ENCODE measurements around the gene LARGE1.

LARGE1 gene

GRCh38 chr22:33883961-33884808, 36.1 kb downstream of the LARGE1 start:
- Mint-ChIP-seq H3K4me3 (no peak overlapping the region), H3K36me3 (ENCODE audit: low read depth) (no peaks in the 10 kb centered on the region), H3K4me1 (ENCODE audit: low read depth) (no peaks in the 10 kb centered on the region), H3K9me3 (peaks cover 4% of the 10 kb centered on the region), H3K27me3 (no peaks in the 10 kb centered on the region), H3K27ac (no peak overlapping the region)

- no peak overlapping the region for H3K4me3 Mint-ChIP-seq
- H3K36me3 Mint-ChIP-seq (ENCODE audit: low read depth), result no peaks in the 10 kb centered on the region
- peaks cover 4% of the 10 kb centered on the region for H3K9me3 Mint-ChIP-seq
Measured at GRCh38 chr22:33883561-33883960, 36.7 kb downstream of the LARGE1 start.

GRCh38 chr22:33882991-33883390, 37.3 kb downstream of the LARGE1 start:
- Mint-ChIP-seq H3K27ac (no peak overlapping the region), H3K4me1 (ENCODE audit: low read depth) (no peaks in the 10 kb centered on the region), H3K27me3 (no peaks in the 10 kb centered on the region), H3K9me3 (no peaks in the 10 kb centered on the region), H3K36me3 (ENCODE audit: low read depth) (no peaks in the 10 kb centered on the region), H3K4me3 (no peak overlapping the region)

More at GRCh38 chr22:33883561-33883960, 36.7 kb downstream of the LARGE1 start:
- Mint-ChIP-seq H3K27ac (no peak overlapping the region), H3K27me3 (no peaks in the 10 kb centered on the region), H3K4me1 (ENCODE audit: low read depth) (no peaks in the 10 kb centered on the region)

GRCh38 chr22:33880986-33881385, 39.3 kb downstream of the LARGE1 start:
- no peak overlapping the region for H3K4me3 Mint-ChIP-seq
- no peaks in the 10 kb centered on the region for H3K36me3 Mint-ChIP-seq (ENCODE audit: low read depth)
- no peak overlapping the region for H3K27ac Mint-ChIP-seq
- no peaks in the 10 kb centered on the region for H3K4me1 Mint-ChIP-seq (ENCODE audit: low read depth)
- no peaks in the 10 kb centered on the region for H3K27me3 Mint-ChIP-seq
- H3K9me3 Mint-ChIP-seq, result no peaks in the 10 kb centered on the region

GRCh38 chr22:33879796-33880195, 40.5 kb downstream of the LARGE1 start:
- Mint-ChIP-seq H3K27me3 (no peaks in the 10 kb centered on the region), H3K36me3 (ENCODE audit: low read depth) (no peaks in the 10 kb centered on the region), H3K9me3 (no peaks in the 10 kb centered on the region), H3K4me1 (ENCODE audit: low read depth) (no peaks in the 10 kb centered on the region), H3K27ac (no peak overlapping the region), H3K4me3 (no peak overlapping the region)

- H3K27ac Mint-ChIP-seq, result no peak overlapping the region
- no peak overlapping the region for H3K4me3 Mint-ChIP-seq
- no peaks in the 10 kb centered on the region for H3K9me3 Mint-ChIP-seq
- H3K36me3 Mint-ChIP-seq (ENCODE audit: low read depth), result no peaks in the 10 kb centered on the region
- H3K27me3 Mint-ChIP-seq, result no peaks in the 10 kb centered on the region
- no peaks in the 10 kb centered on the region for H3K4me1 Mint-ChIP-seq (ENCODE audit: low read depth)
Measured at GRCh38 chr22:33875316-33875715, 45.0 kb downstream of the LARGE1 start.

GRCh38 chr22:33874206-33874605, 46.1 kb downstream of the LARGE1 start:
- no peaks in the 10 kb centered on the region for H3K36me3 Mint-ChIP-seq (ENCODE audit: low read depth)
- no peaks in the 10 kb centered on the region for H3K4me1 Mint-ChIP-seq (ENCODE audit: low read depth)
- H3K4me3 Mint-ChIP-seq, result no peak overlapping the region
- no peaks in the 10 kb centered on the region for H3K27me3 Mint-ChIP-seq
- no peak overlapping the region for H3K27ac Mint-ChIP-seq
- no peaks in the 10 kb centered on the region for H3K9me3 Mint-ChIP-seq

GRCh38 chr22:33873666-33874065, 46.6 kb downstream of the LARGE1 start:
- H3K36me3 Mint-ChIP-seq (ENCODE audit: low read depth), result no peaks in the 10 kb centered on the region
- H3K27me3 Mint-ChIP-seq, result no peaks in the 10 kb centered on the region
- H3K4me3 Mint-ChIP-seq, result no peak overlapping the region
- H3K9me3 Mint-ChIP-seq, result no peaks in the 10 kb centered on the region
- no peak overlapping the region for H3K27ac Mint-ChIP-seq
- H3K4me1 Mint-ChIP-seq (ENCODE audit: low read depth), result no peaks in the 10 kb centered on the region

- no peak overlapping the region for H3K27ac Mint-ChIP-seq
- no peaks in the 10 kb centered on the region for H3K27me3 Mint-ChIP-seq
- no peaks in the 10 kb centered on the region for H3K4me1 Mint-ChIP-seq (ENCODE audit: low read depth)
- no peak overlapping the region for H3K4me3 Mint-ChIP-seq
- H3K36me3 Mint-ChIP-seq (ENCODE audit: low read depth), result no peaks in the 10 kb centered on the region
- no peaks in the 10 kb centered on the region for H3K9me3 Mint-ChIP-seq
Measured at GRCh38 chr22:33873186-33873585, 47.1 kb downstream of the LARGE1 start.

- Mint-ChIP-seq H3K4me1 (ENCODE audit: low read depth) (no peaks in the 10 kb centered on the region), H3K27me3 (no peaks in the 10 kb centered on the region), H3K27ac (no peak overlapping the region), H3K36me3 (ENCODE audit: low read depth) (no peaks in the 10 kb centered on the region), H3K4me3 (no peak overlapping the region), H3K9me3 (no peaks in the 10 kb centered on the region)
Measured at GRCh38 chr22:33871935-33872334, 48.3 kb downstream of the LARGE1 start.

GRCh38 chr22:33869946-33870345, 50.3 kb downstream of the LARGE1 start:
- Mint-ChIP-seq H3K27me3 (no peaks in the 10 kb centered on the region), H3K4me3 (no peak overlapping the region), H3K36me3 (ENCODE audit: low read depth) (no peaks in the 10 kb centered on the region), H3K9me3 (no peaks in the 10 kb centered on the region), H3K4me1 (ENCODE audit: low read depth) (no peaks in the 10 kb centered on the region), H3K27ac (no peak overlapping the region)

GRCh38 chr22:33867971-33868370, 52.3 kb downstream of the LARGE1 start:
- Mint-ChIP-seq H3K4me3 (no peak overlapping the region), H3K36me3 (ENCODE audit: low read depth) (no peaks in the 10 kb centered on the region), H3K27ac (no peak overlapping the region), H3K9me3 (no peaks in the 10 kb centered on the region), H3K4me1 (ENCODE audit: low read depth) (no peaks in the 10 kb centered on the region), H3K27me3 (no peaks in the 10 kb centered on the region)

- Mint-ChIP-seq H3K4me1 (ENCODE audit: low read depth) (no peaks in the 10 kb centered on the region), H3K27ac (no peak overlapping the region), H3K27me3 (no peaks in the 10 kb centered on the region), H3K4me3 (no peak overlapping the region), H3K9me3 (no peaks in the 10 kb centered on the region), H3K36me3 (ENCODE audit: low read depth) (no peaks in the 10 kb centered on the region)
Measured at GRCh38 chr22:33867118-33867866, 53.0 kb downstream of the LARGE1 start.

- Mint-ChIP-seq H3K4me1 (ENCODE audit: low read depth) (no peaks in the 10 kb centered on the region), H3K36me3 (ENCODE audit: low read depth) (no peaks in the 10 kb centered on the region), H3K27ac (no peak overlapping the region), H3K9me3 (no peaks in the 10 kb centered on the region), H3K4me3 (no peak overlapping the region), H3K27me3 (no peaks in the 10 kb centered on the region)
Measured at GRCh38 chr22:33866511-33866910, 53.8 kb downstream of the LARGE1 start.

GRCh38 chr22:33865996-33866395, 54.3 kb downstream of the LARGE1 start:
- Mint-ChIP-seq H3K9me3 (peaks cover 3% of the 10 kb centered on the region), H3K4me1 (ENCODE audit: low read depth) (no peaks in the 10 kb centered on the region), H3K27ac (no peak overlapping the region), H3K27me3 (no peaks in the 10 kb centered on the region), H3K4me3 (no peak overlapping the region), H3K36me3 (ENCODE audit: low read depth) (no peaks in the 10 kb centered on the region)

Measured in stimulated activated naive CD8-positive, alpha-beta T cell treated with anti-CD3 and anti-CD28 coated beads, Interleukin-15, Interleukin-2, amounts not matched to agents 100 ng/mL and 50 ng/mL, for 24 hours (primary cell).